GM19467 (cell line): ENCODE results near the gene WASHC2A.
"Not testable (repeated sequence)": the region's sequence is repeated elsewhere in the genome, so short reads cannot be mapped to it uniquely, and the experiment has no call there.

ENCODE experiments used
- ATAC-seq: cut with Tn5 transposase; IDR thresholded peaks from one replicate; pipeline ENCODE4 v1.9.1; 2021; ENCODE audit warnings: mild to moderate bottlenecking, moderate library complexity; ENCODE audit not compliant: unreplicated experiment

WASHC2A gene

DNA sequence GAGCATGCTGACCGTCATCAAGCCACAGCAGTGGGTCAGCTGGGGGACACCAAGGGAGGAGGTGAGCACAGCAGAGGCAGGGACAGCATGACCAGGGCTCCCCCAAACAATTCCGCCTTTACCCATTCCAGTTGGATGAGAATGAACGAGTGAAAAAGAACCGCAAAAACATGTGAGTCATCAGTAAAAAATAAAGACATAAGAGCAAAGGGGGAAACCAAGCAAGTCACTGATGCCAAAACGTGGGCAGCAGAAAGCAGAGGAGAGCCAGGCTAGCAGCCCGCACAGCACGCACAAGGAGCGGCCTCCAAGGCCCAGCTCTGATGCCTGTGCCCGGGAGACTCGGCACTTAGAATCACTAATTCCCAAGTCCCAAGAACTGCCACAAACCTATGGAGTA, 7.8 kb upstream of the WASHC2A start:
- ATAC-seq, result not testable (repeated sequence)

DNA sequence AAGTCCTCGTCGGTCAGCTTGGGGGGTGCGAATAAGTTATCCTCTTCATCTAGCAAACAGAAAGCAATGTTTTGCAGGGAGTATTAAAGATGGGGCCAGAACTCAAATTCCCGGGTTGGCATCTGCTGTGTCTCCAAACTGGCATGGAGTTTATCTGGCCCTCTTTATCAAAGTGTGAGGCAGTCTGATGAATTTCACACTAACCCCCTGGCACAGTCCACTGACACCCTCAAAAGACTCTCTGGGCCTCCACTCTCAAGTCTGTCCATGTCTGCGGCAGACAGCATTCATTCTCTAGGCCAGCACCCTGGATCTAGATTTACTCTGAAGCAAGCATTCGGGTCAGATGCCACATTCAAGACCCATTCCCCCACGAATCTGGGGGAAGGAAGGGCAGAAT, 6.2 kb upstream of the WASHC2A start:
- ATAC-seq, result not testable (repeated sequence)

DNA sequence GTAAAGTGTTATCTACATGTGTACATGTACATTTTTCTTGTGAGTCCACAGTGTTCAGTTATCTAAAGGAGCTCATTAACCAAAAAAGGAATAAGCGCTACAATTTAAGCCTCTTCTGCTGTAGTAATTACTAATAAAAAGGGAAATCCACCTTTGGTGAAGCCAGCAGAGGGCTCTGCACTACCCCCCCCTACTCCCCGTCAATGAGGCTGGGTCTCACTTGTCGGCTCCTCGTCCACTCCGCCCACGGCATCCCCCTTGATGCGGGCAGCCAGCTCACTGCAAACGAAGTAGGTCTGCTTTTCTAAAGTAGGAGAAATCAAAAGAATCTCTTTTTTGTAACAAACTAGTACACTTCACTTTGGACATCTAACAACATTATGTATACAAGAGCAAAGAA, 4.7 kb upstream of the WASHC2A start:
- ATAC-seq, result no peak

DNA sequence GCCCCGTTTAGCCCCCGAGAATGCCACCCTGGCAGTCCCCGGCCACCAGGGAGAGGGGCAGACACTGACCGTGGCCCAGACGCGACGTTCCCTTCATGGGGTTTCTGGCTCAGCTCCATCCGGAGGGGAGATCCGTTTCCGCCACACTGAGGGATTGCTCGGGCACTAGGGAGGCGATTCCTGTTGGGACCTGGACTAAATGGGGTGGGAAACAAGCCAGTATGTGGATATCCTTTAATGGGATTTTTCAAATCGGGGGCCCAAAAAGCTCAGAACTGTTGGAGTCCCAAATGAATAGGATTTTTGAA, 552 bp downstream of the WASHC2A start:
- not testable (repeated sequence) for ATAC-seq

DNA sequence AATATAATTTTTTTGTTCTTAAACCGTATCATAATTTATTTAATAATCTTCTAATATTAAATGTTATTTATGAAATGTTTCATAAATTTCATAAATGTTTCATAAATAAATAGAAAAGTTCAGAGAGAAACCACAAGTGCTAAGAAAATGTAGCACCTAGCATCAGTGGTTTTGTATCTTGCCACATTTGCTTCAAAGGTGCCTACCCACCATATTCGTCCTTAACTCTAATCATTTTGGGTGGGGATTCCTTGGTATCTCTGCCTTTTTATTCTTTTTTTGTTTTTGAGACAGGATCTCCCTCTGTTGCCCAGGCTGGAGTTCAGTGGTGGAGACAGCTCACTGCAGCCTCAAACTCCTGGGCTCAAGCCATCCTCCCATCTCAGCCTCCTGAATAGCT, 7.4 kb downstream of the WASHC2A start:
- not testable (repeated sequence) for ATAC-seq

DNA sequence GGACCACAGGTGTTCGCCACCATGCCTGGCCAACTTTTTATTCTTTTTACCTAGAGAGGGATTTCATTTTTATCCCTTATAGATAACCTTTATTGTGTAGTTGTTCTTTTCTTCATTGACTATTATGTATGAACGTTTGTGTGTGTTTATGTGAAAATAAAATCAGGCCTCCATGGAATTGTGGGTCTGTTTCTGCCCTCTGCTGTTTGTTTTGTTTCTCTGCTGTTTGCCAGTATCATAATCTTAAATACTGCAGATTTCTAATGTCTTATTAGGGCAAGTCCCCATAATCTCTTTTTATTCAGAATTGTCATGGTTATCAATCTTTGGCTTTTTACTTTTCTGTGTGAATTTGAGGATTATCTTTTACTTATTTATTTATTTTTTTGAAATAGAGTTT, 7.8 kb downstream of the WASHC2A start:
- not testable (repeated sequence) for ATAC-seq

DNA sequence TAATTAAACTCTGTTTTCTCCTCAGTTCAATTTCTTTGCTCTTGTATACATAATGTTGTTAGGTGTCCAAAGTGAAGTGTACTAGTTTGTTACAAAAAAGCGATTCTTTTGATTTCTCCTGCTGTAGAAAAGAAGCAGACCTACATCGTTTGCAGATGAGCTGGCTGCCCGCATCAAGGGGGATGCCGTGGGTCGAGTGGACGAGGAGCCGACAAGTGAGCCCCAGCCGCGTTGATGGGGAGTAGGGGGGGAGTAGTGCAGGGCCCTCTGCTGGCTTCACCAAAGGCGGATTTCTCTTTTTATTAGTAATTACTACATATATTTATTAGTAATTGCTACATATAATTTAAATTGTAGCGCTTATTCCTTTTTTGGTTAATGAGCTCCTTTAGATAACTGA, 23.6 kb downstream of the WASHC2A start:
- ATAC-seq, result not testable (repeated sequence)

DNA sequence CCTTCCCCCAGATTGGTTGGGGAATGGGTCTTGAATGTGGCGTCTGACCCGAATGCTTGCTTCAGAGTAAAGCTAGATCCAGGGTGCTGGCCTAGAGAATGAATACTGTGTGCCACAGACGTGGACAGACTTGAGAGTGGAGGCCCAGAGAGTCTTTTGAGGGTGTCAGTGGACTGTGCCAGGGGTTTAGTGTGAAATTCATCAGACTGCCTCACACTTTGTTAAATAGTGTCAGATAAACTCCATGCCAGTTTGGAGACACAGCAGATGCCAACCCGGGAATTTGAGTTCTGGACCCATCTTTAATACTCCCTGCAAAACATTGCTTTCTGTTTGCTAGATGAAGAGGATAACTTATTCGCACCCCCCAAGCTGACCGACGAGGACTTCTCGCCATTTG, 25.2 kb downstream of the WASHC2A start:
- ATAC-seq, result not testable (repeated sequence)

DNA sequence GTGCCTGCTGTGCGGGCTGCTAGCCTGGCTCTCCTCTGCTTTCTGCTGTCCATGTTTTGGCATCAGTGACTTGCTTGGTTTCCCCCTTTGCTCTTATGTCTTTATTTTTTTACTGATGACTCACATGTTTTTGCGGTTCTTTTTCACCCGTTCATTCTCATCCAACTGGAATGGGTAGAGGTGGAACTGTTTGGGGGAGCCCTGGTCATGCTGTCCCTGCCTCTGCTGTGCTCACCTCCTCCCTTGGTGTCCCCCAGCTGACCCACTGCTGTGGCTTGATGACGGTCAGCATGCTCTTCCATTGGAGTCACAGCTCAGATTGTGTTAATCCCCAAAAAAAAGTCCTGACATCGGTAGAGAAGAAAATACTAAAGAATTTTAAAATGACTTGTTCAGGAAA, 26.9 kb downstream of the WASHC2A start:
- not testable (repeated sequence) for ATAC-seq

DNA sequence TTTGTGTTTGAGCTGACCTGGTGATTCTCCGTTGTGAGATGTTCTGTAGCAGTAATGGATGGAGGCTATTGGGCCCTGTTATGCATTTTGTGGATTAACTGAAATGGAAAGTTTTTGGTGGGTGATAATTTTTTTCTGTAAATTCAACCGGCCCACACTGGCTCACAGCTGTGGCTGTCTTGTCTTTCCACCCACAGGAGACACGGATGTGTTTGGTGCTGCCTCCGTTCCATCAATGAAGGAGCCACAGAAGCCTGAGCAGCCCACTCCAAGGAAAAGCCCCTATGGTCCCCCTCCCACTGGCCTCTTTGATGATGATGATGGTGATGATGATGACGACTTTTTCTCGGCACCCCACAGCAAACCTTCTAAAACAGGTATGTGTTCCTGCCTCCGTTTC, 27.6 kb downstream of the WASHC2A start:
- ATAC-seq, result not testable (repeated sequence)

DNA sequence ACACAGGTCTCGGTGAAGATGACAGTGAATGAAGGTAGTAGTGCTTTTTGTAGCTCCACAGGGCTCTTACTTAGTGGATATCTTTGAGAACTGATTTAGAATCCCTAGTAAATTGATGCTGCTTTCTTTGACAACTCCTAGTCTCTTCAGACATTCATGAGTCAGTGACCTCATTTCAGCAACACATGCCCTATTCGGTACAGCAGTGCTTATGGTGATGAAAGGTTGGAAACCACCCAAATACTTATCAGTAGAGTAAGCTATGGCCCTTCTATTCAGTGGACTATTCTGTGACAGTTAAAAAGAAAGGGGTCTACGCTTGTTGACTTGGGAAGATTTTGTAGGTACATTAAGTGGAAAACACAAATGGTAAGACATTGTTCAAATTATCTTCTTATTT, 29.0 kb downstream of the WASHC2A start:
- ATAC-seq, result not testable (repeated sequence)

DNA sequence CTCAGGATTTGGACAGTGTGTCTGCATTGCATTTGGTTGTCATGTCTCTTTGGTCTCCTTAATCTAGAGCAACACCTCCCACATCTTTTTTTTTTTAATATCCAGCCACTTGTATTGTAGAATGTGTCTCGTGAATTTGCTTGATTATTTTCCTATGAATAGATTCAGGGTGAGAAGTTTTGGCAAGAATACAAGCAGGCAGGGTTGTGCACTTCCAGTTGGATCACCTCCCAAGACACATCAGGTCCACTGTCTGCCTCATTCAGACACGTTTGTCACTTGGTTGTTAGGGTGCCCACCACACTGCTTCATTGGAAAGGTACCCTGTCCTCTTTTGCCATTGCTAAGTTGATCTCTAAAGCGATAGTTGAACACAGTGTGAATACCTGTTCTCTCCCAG, 30.9 kb downstream of the WASHC2A start:
- ATAC-seq, result not testable (repeated sequence)

DNA sequence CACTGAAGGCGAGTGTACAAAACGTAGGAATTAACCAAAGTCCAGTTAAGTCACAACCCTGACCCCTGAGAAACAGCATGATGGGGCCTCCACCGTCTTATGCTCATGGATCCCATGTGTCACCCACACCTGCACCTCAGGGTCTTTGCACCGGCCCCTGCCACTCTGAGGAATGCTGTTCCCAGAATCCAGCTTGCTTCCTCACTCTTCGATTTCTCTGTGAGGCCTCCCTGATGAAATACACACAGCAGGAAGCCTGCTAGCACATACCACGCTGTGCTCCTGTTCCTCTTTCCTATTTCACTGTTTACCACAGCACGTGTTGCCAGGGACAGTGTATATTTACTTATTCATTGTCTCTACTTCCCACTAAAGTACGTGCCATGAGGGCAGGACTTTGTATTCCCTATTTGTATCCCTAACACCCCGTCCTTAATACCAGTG, 33.4 kb downstream of the WASHC2A start:
- not testable (repeated sequence) for ATAC-seq

DNA sequence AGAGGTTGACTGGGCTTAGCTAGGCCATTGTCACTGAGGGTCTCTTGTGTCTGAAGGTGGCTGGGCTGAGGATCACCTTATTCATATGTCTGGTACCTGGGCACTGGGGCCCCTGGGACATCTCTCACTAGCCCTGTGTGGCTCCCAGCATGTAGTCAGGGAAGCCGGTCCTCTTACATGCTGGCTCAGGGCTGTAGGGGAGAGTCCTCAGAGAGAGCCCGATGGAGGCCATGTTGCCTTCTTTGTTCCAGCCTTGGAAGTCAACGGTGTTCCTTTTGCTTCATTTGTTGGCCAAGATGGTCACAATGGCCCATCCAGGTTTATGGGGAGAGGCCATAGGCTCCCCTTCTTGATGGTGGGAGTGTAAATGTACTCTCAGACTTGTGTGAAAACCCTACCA, 34.0 kb downstream of the WASHC2A start:
- peak; percentile 15 for ATAC-seq

DNA sequence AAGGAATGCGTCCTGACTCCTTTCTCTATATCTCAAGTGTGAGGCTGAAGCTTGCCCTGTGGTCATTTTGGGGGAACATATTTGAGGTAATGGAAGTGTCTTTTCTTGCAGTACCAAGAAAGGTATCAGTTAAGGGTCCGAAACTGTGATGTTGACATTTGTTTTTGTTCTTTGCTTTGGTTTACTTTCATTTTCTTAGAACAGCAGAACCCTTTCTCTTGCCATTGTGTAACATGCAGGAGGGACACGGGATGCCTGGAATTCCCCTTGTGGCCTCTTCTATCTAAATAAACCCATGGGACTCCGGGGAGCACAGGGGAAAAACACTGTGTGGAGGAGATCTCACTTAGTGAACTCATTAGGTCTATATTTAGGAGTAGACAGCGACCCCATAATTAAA, 34.5 kb downstream of the WASHC2A start:
- ATAC-seq, result peak; percentile 70

DNA sequence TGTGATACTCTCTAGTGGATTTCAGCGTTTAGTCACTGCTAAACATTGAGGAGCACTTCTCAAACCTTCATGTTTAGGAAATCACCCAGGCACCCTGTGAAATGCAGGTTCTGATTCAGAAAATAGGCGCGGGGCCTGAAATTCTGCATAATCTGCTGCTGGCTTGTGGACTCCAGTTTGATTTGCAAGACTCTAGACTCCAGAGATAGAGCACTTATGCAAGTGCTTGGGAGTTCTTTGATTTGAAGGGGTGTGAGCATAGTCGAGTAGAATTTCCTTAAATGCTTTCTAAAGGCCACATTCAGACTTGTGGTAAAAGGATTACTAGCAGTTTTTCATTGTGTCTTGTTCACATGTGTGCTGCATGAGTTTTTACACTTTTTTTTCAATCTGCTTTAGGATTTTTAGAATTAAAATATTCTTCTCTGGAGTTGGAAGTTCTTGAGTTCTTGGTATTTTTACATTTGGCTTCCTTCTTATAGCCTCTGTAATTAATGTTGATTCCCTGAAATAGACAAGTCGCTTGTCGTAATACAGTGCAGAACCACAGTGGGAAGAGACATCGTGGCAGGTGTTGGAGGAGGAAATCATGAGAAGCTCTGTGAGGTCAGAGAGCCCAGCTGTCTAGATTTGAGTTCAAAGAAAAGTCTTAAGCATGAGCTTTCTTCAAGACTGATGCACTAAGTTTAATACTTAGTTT, 41.4 kb downstream of the WASHC2A start:
- not testable (repeated sequence) for ATAC-seq

DNA sequence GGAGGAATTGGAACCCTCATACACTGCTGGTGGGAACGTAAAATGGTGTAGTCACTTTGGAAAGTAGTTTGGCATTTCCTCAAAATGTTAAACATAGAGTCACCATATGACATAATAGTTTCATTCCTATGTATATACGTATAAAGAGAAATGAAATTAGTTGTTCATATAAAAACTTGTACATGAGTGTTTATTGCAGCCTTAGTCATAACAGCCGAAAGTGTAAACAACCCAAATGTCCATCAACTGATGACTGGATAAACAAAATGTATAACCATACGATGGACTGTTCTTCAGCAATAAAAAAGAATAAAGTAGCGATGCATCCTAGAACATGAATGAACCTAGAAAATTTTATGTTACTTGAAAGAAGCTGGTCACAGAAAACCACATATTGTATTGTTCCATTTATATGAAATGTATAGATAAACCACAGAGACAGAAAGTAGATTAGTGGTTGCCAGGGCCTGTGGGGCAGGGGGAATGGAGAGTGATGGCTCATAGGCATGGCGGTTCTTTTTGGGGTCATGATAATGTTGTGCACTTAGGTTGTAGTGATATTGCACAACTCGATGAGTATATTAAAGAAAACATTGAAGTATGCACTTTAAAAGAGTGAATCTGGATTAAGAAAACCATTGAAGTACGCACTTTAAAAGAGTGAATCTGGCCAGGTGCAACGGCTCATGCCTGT, 44.8 kb downstream of the WASHC2A start:
- not testable (repeated sequence) for ATAC-seq

DNA sequence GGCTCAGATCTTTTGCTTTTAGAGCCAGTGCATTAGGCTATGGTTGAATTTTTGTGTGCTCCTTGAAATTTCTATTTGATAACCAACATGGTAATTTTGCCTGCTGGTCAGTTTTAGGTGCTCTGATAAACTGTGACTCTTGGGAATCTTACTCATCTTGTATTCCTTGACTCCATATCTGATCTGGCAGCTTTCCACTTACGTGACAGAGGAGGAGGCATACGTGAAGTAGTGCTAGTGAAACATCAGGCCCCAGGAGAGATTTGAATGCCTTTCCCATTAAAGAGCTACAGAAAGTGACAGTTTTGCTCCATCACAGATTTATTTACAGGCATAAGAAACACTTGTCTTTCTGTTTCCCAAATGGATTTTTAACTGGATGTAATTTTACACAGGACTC, 59.0 kb downstream of the WASHC2A start:
- not testable (repeated sequence) for ATAC-seq

DNA sequence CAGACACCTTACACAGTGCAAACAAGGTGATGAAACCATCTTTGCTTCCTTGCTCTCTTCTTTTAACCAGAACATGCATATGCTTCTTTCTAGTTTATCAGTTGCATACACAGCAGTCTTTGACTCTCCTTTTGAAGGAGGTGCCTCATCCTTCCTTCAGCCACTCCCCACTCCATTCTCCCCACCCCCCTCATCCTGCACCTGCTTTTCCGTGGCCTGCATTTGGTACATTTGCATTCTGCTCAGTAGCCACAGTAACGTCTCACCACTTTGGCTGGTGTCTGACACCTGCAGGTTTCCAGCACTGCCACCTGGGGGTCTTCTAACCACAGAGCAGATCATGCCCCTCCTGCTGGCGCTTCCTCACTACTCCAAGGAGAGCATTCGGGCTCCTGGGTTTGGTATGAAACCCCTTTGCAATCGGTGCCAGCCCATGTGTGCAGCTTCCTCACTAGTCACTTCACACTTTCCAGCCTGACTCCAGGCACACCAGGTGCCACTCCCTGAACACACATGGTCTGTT, 60.1 kb downstream of the WASHC2A start:
- ATAC-seq, result not testable (repeated sequence)

DNA sequence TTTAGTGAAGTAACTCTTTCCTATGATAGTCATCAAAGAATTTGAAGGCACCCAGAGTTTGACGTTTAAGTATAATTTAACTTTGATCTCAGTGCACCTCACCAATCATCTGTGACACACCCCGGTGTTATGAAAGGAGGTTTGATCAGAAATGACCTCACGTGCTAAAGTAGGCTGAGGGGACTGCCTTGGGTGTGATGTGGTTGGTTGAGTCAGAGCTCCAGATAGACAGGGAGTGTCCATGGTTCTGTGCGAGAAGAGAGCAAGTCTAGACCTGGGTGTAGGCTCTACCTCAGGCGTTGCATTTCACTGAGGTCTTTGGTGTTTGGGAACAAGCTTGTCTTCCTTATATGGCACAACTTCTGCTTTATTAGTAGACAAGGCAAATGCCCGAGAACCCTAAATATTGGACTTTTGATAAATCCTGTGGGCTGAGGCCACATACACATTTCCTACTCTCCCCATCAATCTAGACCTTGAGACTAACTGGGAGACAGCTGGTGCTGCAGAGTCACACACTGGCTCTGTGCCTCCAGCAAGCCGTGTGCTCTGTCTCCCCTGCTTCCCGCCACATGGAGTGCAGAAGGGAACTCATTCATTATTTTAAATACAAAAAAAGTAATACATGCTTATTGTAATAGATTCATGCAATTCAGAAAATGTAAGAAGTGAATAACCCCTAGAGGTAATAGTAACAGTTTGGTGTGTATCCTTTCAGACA, 63.7 kb downstream of the WASHC2A start:
- ATAC-seq, result not testable (repeated sequence)

DNA sequence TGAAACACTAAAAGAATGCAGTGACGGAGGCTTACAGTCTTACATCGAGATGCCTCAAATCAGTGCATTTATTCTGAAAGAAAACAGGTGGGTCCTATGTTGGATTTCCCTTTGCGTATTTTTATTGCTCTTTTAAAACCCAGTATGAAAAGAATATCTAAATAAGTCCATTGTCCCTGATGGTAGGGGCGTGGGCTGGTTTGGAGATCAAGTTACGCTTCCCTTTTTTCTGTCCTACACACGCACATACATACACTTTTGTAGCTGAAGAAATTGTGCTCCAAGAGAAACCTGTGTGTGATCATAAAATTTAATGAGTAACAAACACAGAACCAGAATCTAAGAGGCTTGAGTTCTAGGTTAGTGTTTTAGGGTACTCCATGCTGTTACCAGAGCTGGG, 64.6 kb downstream of the WASHC2A start:
- not testable (repeated sequence) for ATAC-seq

DNA sequence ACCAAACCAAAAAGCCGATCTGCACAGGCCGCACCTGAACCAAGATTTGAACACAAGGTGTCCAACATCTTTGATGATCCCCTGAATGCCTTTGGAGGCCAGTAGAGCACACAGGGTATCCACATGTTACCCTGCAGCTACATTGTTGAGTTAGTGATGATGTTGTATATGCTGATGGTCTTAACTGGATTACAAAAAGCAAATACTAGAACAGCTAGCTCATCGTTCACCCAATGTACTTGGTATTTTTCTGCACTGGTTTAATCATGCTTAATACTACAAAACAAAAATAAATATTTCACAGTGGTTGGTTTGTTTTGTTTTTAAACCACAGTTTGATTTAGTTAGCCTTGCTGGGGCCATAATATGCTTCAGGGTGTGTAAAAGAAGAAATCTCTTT, 65.1 kb downstream of the WASHC2A start:
- ATAC-seq, result not testable (repeated sequence)
